Suprapubic skin (tissue), 4 donors: ENCODE results near the gene SLC39A3. TPM values are rescaled to one million over a fixed set of nuclear protein-coding genes. Genes with fewer than 3 reads are reported as not detected.

Source experiments
- DNase-seq, 2 donors: peaks; one replicate each; pipeline ENCODE4 v3.0.0-alpha.2; 2019; ENCODE audit warnings: low spot score in 2 of 2
- H3K27ac ChIP-seq: fragments of 200-600 bp; sonication (generic); one replicate; pipeline ENCODE4 v1.5.1; 2019
- H3K27me3 ChIP-seq: fragments of 200-600 bp; sonication (generic); one replicate; pipeline ENCODE4 v1.5.1; 2019
- H3K36me3 ChIP-seq: fragments of 200-600 bp; sonication (generic); one replicate; pipeline ENCODE4 v1.5.1; 2019
- H3K4me1 ChIP-seq: fragments of 200-600 bp; sonication (generic); one replicate; pipeline ENCODE4 v1.5.1; 2019
- H3K4me3 ChIP-seq: fragments of 200-600 bp; sonication (generic); one replicate; pipeline ENCODE4 v1.5.1; 2019; ENCODE audit warnings: mild to moderate bottlenecking
- H3K9me3 ChIP-seq: fragments of 200-600 bp; sonication (generic); one replicate; pipeline ENCODE4 v1.5.1; 2019
- CTCF ChIP-seq, 2 donors: fragments of 200-600 bp in 1 of 2; fragments of 450-650 bp in 1 of 2; sonication (generic) in 1 of 2; IDR thresholded peaks; one replicate each; pipeline ENCODE4 v1.5.1; 2016 to 2019; ENCODE audit warnings: antibody characterized with exemption in 2 of 2, mild to moderate bottlenecking in 1 of 2, moderate library complexity in 1 of 2
- EP300 ChIP-seq: sonication (generic); formaldehyde crosslinking; IDR thresholded peaks from one replicate; pipeline ENCODE4 v1.6.1; 2017; ENCODE audit warnings: antibody characterized with exemption
- POLR2A ChIP-seq, 2 donors: fragments of 450-650 bp; IDR thresholded peaks; one replicate each; pipeline ENCODE4 v1.6.1; 2017; ENCODE audit warnings: antibody characterized with exemption in 2 of 2, mild to moderate bottlenecking in 2 of 2, moderate library complexity in 2 of 2
- POLR2AphosphoS5 ChIP-seq, 3 donors: sonication (generic); formaldehyde crosslinking; IDR thresholded peaks; one replicate each; pipeline ENCODE4 v1.6.1; 2017; ENCODE audit warnings: antibody characterized with exemption in 3 of 3
- WGBS: methylation state at CpG from one replicate; pipeline ENCODE4 v1.1.5; 2018; 5-methylcytosine and 5-hydroxymethylcytosine counted together
- total RNA-seq, 4 donors: library from RNA; depleted of rRNA; stranded (reverse); fragments of >200 nt; gene quantifications; one replicate each; pipeline ENCODE4 v1.1.0, GENCODE V29; 2016

Gene SLC39A3
- total RNA-seq, 4 donors from 2014 or later = 8.0 to 31.1 (median 23.0) TPM

DNA sequence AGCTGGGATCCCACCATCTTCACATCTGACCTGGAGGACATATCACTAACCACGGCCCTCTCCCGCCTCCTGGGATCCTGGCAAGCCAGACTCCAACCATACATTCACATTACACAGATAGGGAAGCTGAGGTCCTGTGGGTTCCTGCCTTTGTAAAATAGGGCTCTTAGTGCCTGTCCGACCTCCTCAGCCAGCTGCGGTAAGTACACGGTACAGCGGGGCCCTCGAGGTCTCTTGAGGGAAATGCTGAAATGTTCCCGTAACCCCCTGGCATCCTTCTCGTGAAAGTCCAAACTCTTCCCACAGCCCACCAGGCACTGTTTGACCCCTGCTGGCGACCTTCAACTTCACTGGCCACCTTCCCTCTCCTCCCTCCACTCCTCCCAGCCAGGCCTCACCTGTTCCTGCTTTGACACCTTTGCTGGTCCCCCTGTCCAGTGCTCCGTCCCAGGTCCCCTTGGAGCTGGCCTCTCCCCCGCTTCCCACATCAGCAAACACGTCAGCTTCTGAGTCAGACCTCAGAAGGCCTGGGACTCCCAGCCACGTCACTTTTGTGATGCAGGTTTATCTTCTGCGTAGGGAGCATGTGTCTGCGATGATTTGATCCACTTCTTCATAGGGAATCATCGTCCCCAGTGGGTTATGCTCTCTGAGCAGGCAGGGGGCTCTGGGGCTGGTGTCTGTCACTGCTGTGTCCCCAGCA is 28.5 kb downstream of the SLC39A3 start:
- no peak for DNase-seq
- no peak for TF ChIP-seq CTCF (IDR thresholded peaks at IDR 0.05)
- TF ChIP-seq EP300 = no peak
- TF ChIP-seq POLR2A (IDR thresholded peaks at IDR 0.05) = no peak
- TF ChIP-seq POLR2AphosphoS5 (IDR thresholded peaks at IDR 0.05) = no peak
- H3K36me3 ChIP-seq = no peaks in the 10 kb centered on the region

GRCh38 chr19:2706251-2706650 is 33.6 kb downstream of the SLC39A3 start:
- Histone ChIP-seq H3K9me3 (no peaks in the 10 kb centered on the region), H3K27me3 (no peaks in the 10 kb centered on the region), H3K36me3 (no peaks in the 10 kb centered on the region), H3K27ac (no peak overlapping the region), H3K4me3 (no peak overlapping the region), H3K4me1 (peaks cover 16% of the 10 kb centered on the region)
- no peak for DNase-seq
- TF ChIP-seq POLR2AphosphoS5 (IDR thresholded peaks at IDR 0.05) (no peak), CTCF (IDR thresholded peaks at IDR 0.05) (no peak), EP300 (no peak), POLR2A (IDR thresholded peaks at IDR 0.05) (no peak)
- 91% methylated on average over 5 of the region's 5 CpGs for WGBS

More for the DNA sequence above, 28.5 kb downstream of the SLC39A3 start:
- H3K27ac ChIP-seq = no peak overlapping the region
- peaks cover 7% of the 10 kb centered on the region for H3K9me3 ChIP-seq
- peaks cover 9% of the 10 kb centered on the region for H3K27me3 ChIP-seq
- no peaks in the 10 kb centered on the region for H3K4me1 ChIP-seq
- WGBS = 70% methylated on average over 17 of the region's 17 CpGs
- no peak overlapping the region for H3K4me3 ChIP-seq

DNA sequence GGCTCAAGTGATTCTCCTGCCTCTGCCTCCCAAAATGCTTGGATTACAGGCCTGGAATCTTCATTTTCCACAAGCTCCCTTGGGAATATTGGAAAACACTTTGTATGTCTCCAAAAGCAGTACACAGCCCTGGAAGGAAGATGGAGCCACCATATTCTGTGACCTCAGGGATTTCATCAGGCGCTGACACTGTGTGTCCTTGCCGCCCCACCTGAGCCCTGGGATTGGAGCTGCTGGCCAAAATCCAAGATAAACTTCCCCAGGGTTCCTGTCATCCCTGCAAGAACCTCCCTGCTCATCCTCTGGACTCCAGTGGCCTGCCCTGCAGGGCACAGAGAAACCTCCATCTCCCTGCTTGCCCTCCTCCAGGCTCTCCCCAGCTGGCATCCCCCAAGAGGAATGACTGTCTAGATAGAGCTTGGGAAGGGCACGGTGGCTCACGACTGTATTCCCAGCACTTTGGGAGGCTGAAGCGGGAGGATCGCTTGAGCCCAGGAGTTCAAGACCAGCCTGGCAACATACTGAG is 36.1 kb downstream of the SLC39A3 start:
- no peaks in the 10 kb centered on the region for H3K36me3 ChIP-seq
- no peaks in the 10 kb centered on the region for H3K9me3 ChIP-seq
- TF ChIP-seq CTCF (IDR thresholded peaks at IDR 0.05) (no peak), POLR2A (IDR thresholded peaks at IDR 0.05) (no peak), POLR2AphosphoS5 (IDR thresholded peaks at IDR 0.05) (no peak), EP300 (no peak)
- H3K27me3 ChIP-seq = no peaks in the 10 kb centered on the region
- no peak overlapping the region for H3K4me3 ChIP-seq
- H3K27ac ChIP-seq = no peak overlapping the region
- DNase-seq = no peak
- 74% methylated on average over 6 of the region's 6 CpGs for WGBS
- H3K4me1 ChIP-seq = peaks cover 16% of the 10 kb centered on the region

- TF ChIP-seq EP300 = no peak
- no peak for TF ChIP-seq POLR2A (IDR thresholded peaks at IDR 0.05)
- TF ChIP-seq POLR2AphosphoS5 (IDR thresholded peaks at IDR 0.05) = no peak
- TF ChIP-seq CTCF (IDR thresholded peaks at IDR 0.05) = no peak
- H3K27ac ChIP-seq = no peak overlapping the region
- peak overlapping the region; percentile 58 for H3K4me3 ChIP-seq
Observed at GRCh38 chr19:2703077-2703437, 36.8 kb downstream of the SLC39A3 start.

GRCh38 chr19:2702170-2703076 is 37.4 kb downstream of the SLC39A3 start, which contains the start of gene GNG7:
Gene GNG7 (minus strand): TSS chr19:2702694. CDS start chr19:2520688, 182,006 bp downstream.
- no peaks in the 10 kb centered on the region for H3K9me3 ChIP-seq
- peaks cover 16% of the 10 kb centered on the region for H3K4me1 ChIP-seq
- TF ChIP-seq POLR2A (IDR thresholded peaks at IDR 0.05) (peak in 1 of 2 donors; percentile 21), EP300 (no peak), POLR2AphosphoS5 (IDR thresholded peaks at IDR 0.05) (no peak), CTCF (IDR thresholded peaks at IDR 0.05) (no peak)
- H3K27ac ChIP-seq = no peak within 1 kb of the TSS
- H3K36me3 ChIP-seq = no peaks in the 10 kb centered on the region
- 0% methylated on average over 14 of the region's 77 CpGs for WGBS
- H3K4me3 ChIP-seq = peak within 1 kb of the TSS; percentile 58
- peak; percentile 90 to 91 for DNase-seq
- no peaks in the 10 kb centered on the region for H3K27me3 ChIP-seq

More at GRCh38 chr19:2703077-2703437, 36.8 kb downstream of the SLC39A3 start:
- 81% methylated on average over 5 of the region's 5 CpGs for WGBS
- DNase-seq = no peak
- Histone ChIP-seq H3K27me3 (no peaks in the 10 kb centered on the region), H3K4me1 (peaks cover 16% of the 10 kb centered on the region), H3K9me3 (no peaks in the 10 kb centered on the region), H3K36me3 (no peaks in the 10 kb centered on the region)
